Gastroesophageal sphincter (tissue), 3 donors: Measurements from ENCODE around the gene DNAJB12.

Source experiments
- EP300 ChIP-seq: sonication (generic); formaldehyde crosslinking; IDR thresholded peaks from one replicate; pipeline ENCODE4 v1.6.1; 2017; ENCODE audit warnings: antibody characterized with exemption, mild to moderate bottlenecking
- POLR2A ChIP-seq, 2 donors: fragments of 450-650 bp; IDR thresholded peaks; one replicate each; pipeline ENCODE4 v1.6.1; 2017; ENCODE audit warnings: antibody characterized with exemption in 2 of 2, mild to moderate bottlenecking in 2 of 2, moderate library complexity in 1 of 2
- POLR2AphosphoS5 ChIP-seq: sonication (generic); formaldehyde crosslinking; IDR thresholded peaks from one replicate; pipeline ENCODE4 v1.6.1; 2017; ENCODE audit warnings: antibody characterized with exemption
- TF ChIP-seq, protein P1 (sequence below), 4 experiments: fragments of 200-600 bp in 2 of 4; fragments of 450-650 bp in 2 of 4; sonication (generic) in 1 of 4; IDR thresholded peaks; one replicate each; pipeline ENCODE4 v1.5.1; 2017 to 2019; ENCODE audit warnings: antibody characterized with exemption in 4 of 4, mild to moderate bottlenecking in 2 of 4, moderate library complexity in 2 of 4

DNA sequence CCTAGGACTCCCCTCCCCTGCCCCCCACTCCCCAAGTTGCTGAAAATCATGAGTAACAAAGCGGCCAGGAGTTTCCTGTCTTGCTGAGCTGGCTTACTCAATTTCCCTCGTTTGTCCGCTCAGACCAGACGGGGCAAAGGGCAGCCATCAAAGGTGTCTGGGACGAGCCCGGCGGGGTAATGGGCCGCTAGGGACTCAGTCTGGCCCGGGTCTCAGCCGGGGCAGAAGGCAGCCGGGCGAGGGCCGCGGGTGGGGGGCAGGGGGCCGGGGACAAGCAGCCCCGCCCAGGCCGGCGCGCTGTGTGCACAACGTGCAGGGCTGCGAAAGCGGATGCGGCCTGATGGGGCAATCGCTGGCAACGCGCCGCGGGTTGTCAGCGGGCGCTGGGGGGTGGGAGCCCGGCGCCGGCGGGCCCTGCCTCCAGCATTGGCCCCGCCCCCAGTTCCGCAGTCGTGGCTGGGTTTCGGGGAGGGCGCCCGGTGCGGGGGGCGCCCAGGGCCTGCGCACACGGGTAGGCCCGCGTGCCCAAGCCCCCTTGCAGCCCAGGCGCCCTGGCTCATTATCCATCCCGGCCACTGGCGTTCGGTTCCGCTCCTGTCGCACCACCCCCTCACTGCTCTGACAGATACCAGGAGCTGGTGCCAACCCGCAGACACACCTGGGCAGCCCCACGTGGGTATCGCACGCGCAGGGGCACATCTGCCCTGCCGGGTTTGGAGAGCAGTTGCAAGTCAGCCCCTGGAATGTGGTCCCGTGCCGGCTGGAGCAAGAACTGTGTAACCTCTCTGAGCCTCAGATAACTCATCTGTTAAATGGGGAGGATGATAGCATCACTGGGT is 35.1 kb downstream of the DNAJB12 start:
- TF ChIP-seq POLR2A (IDR thresholded peaks at IDR 0.05) (peak in 1 of 2 donors; percentile 31), POLR2AphosphoS5 (peak; percentile 90), EP300 (no peak)
- TF ChIP-seq, protein P1, sequence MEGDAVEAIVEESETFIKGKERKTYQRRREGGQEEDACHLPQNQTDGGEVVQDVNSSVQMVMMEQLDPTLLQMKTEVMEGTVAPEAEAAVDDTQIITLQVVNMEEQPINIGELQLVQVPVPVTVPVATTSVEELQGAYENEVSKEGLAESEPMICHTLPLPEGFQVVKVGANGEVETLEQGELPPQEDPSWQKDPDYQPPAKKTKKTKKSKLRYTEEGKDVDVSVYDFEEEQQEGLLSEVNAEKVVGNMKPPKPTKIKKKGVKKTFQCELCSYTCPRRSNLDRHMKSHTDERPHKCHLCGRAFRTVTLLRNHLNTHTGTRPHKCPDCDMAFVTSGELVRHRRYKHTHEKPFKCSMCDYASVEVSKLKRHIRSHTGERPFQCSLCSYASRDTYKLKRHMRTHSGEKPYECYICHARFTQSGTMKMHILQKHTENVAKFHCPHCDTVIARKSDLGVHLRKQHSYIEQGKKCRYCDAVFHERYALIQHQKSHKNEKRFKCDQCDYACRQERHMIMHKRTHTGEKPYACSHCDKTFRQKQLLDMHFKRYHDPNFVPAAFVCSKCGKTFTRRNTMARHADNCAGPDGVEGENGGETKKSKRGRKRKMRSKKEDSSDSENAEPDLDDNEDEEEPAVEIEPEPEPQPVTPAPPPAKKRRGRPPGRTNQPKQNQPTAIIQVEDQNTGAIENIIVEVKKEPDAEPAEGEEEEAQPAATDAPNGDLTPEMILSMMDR (IDR thresholded peaks at IDR 0.05) = peak in 2 of 4 experiments; percentile 39 to 43
